ENCODE data around the gene CHRNA4. TPM values are rescaled to one million over a fixed set of nuclear protein-coding genes. Genes with fewer than 3 reads are reported as not detected.
"Not testable (repeated sequence)": the region's sequence is repeated elsewhere in the genome, so short reads cannot be mapped to it uniquely, and the experiment has no call there.

The CHRNA4 gene
- total RNA-seq, 1 donor from 2014 or later, result not detected

DNA sequence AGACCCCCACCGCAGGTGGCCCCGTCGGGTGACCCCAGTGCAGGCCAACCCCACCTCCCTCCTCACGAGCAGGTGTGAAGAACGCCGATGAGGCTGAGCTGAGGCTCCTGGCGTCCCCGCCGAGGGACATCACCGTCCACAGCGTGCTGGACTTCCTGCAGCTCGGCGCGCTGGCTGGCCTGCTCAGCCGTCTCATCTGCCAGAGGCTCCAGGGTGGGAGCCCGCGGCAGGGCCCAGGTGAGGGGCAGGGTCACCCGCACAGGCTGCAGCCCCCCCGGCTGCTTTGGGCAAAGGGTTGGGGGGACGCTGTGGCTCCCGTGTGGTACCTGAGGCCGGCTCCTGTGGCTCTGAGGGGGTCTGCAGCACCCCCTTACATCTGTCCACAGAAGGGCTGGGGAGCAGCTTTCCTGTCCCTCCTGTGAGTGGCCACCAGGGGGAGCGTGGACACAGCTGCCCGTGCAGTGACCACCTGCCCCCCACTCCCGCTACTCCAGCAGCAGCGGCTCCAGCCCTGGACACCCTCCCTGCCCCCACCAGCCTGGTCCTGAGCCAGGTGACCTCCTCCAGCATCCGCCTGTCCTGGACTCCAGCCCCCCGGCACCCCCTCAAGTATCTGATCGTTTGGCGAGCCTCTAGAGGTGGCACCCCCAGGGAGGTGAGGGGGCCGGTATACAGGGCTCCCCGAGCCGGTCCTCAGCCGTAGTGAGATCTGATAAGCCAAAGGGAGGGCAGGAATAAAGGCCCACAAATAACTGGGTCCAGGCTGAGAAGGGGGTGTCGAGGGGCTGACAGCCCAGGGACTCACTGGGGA, 51.7 kb downstream of the CHRNA4 start:
- DNase-seq (ENCODE audit: low spot score), result no peak

DNA sequence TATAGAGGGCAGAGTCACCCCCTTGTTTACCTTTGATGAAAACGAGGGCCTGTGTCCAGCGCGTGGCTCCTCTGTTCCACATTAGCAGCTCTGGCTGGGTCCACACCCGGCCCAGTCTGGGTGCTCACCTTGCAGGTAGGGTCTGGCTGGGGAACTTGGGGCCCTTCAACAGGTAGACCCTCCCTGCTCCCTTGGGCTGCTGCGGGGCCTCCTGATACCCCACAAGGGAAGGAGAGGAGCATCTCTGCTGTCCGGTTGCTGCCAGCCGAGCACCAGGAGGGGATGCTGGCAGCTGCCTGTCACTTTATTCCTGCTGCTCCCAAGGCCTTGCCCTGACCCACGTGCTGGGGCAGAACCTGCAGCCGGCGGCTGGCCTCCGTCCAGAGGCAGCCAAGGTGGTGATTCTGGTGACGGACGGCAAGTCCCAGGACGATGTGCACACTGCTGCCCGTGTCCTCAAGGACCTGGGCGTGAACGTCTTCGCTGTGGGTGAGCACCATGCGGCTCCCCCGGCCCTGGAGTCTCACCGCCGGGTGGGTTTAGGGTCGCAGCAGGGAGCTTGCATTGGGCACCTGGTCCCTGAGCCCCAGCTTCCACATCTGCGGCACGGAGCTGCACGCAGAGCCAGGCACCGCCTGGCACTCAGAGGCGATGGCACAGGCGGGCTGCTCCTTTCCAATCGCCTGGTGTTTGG, 52.8 kb downstream of the CHRNA4 start:
- DNase-seq (ENCODE audit: low spot score), result no peak

DNA sequence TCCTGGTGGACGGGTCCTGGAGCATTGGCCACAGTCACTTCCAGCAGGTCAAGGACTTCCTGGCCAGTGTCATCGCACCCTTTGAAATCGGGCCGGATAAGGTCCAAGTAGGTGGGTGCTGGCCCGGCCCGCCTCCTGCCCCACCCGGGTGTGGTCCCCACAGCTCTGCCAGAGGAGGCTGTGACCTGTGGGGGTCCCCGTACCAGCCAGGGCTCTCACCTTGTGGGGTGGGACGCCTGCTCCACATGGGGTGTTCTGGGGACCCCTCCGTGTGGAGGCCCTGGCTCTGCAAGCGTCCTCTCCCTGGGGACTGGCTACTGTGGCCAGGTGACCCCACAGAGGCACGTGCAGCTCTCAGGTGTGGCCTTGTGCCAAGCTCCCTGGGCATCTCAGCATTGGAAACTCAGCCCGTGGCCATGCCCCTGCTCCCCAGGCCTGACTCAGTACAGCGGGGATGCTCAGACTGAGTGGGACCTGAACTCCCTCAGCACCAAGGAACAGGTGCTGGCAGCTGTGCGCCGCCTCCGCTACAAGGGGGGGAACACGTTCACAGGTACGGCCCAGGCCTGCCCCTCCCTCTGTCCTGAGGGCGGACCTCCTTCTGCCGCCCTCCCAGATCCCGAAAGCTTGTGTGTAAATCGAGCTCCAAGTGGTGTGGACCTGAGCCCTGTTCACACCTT, 53.5 kb downstream of the CHRNA4 start:
- no peak for DNase-seq (ENCODE audit: low spot score)

DNA sequence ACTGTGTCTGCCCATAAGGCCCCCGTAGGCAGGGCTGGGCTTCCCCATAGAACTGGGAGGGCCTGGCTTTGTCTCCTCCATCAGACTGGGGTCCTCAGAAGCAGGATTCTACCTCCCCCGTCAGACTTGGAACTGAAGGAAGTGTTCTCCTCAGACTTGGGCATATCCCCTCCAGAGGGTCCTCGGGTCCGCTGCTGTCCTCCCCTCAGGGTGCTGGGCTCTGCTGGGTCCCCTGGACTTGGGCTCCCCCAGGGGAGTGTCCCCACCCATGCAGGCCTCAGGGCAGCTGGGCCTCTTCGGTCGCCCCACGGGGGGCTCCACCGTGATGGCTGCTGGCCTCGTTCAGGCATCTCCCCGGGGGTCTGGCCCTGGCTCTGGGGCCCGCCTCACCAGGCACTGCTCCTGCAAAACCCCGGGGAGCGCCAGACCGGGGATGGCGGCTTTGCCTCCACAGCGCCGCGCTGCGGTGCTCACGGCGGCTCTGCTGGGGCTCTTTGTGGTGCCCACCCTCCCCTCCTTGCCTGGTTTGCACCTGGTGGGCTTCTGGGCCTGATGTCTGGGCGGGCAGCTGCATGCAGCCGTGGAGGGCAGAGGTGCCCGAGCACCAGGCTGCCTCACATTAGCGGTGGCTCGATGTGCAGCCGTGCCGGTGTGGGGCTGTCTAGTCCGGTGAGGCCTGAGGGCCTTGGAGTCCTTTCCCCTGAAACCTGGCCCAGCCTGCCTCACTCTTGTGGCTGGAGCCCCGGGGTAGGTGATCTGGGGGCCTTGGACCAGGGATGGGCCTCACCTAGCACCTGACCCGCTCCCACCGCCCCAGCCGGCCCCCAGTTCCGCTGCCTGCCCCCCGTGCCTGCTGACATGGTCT, 54.2 kb downstream of the CHRNA4 start:
- DNase-seq (ENCODE audit: low spot score), result no peak

DNA sequence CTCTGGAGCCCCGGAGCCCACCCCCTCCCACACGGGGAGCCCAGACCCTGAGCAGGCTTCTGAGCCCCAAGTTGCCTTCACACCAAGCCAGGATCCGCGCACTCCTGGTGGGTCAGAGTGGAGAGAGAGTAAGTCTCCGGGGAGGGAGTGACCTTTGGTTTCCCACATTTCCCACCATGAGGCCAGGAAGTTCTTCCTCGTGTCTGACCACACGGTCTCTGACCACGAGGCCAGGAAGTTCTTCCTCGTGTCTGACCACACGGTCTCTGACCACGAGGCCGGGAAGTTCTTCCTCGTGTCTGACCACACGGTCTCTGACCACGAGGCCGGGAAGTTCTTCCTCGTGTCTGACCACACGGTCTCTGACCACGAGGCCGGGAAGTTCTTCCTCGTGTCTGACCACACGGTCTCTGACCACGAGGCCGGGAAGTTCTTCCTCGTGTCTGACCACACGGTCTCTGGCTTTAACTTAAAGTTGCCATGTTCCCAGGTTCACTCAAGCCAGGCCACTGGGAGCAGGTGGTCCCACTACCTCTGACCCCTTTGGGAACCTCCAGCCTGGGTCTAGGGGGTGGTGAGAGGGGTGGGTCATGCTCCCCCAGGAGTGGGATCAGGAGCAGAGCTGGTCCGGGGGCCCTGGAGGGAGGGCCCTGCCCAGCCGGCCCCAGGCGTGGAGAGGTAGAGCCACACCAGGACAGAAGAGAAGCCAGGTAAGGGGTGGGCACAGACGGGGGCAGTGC, 55.0 kb downstream of the CHRNA4 start:
- not testable (repeated sequence) for DNase-seq (ENCODE audit: low spot score)

DNA sequence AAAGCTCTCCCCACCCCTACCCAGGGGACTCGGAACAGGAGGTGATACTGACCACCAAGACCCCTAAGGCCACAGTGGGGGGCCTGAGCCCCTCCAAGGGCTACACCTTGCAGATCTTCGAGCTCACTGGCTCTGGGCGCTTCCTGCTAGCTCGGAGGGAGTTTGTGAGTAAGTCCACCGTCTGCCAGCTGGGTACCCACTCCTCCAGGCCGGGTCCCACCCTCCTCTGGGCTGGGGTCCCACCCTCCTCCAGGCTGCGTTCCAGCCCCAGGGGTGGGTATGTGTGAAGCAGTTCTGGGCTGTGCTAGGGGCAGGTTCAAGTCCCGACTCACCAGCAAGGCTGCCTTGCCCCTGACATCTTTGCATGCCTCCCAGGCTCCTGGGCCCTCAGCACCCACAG, 55.8 kb downstream of the CHRNA4 start:
- DNase-seq (ENCODE audit: low spot score), result no peak

DNA sequence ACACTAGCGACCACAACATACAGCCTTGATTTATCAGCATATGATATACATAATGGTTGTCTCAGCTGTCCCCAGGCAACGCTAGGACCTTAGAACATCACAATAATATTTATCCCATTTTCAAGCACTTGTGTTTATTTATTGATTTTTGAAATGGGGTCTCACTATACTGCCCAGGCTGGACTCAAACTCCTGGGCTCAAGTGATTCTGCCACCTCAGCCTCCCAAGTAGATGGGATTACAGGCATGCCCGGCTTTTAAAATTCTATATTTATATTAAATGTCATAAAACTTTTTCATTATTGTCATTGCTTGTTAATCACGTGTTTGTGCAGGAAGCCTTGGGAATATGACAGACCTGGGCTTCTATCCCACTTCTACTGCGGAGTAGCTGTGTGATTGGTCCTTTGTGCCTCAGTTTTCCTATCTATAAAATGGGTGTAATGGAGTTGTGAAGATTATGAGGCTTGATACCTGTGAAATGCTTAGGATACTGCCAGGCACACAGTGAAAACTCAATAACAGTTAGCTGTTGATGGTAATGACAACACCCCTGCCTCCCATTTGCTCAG, 58.0 kb downstream of the CHRNA4 start:
- DNase-seq (ENCODE audit: low spot score), result no peak

DNA sequence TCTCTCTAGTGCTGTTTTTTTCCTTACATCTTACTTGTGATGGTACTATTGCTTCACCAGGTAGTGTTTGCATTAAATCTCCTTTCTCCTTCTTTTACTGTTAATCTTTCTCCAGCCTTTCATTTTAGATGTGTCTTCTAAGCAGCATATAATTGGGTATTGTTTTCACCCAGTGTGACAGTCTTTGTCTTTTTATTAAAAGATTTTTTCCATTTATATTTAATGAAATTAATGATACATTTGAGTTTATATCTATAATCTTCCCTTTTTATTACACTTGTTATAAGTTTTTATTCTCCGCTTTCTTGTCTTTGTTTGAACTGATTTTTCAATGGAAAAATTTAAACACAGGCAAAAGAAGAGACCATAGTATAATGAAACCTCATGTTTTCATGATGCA, 59.5 kb downstream of the CHRNA4 start:
- no peak for DNase-seq (ENCODE audit: low spot score)

DNA sequence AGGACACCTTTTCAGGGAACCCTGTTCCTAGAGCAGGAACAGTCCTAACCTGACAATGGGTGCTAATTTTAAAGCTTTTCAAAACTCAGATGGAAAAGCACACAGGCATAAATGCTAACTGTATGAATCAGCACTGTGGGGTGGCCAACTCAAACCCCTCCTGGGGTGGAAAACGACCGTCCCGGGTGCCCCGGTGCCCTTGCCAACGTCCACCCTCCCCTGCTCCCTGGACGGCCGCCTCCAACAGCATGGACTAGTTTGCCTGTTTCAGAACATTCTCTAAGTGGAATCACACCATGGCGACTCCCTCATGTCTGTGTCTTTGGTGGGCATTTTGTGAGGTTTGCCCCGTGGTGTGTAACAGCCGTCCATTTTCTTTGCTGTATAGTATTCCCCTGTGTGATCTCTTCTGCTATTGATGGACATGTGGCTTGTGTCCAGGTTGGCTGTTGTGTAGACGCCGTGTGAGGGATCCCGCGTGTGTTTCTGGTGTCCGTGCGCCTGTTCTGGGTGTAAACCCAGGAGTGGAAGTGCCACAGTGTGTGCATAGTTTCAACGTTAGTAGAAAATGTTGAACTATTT, 62.3 kb downstream of the CHRNA4 start:
- DNase-seq (ENCODE audit: low spot score), result no peak

DNA sequence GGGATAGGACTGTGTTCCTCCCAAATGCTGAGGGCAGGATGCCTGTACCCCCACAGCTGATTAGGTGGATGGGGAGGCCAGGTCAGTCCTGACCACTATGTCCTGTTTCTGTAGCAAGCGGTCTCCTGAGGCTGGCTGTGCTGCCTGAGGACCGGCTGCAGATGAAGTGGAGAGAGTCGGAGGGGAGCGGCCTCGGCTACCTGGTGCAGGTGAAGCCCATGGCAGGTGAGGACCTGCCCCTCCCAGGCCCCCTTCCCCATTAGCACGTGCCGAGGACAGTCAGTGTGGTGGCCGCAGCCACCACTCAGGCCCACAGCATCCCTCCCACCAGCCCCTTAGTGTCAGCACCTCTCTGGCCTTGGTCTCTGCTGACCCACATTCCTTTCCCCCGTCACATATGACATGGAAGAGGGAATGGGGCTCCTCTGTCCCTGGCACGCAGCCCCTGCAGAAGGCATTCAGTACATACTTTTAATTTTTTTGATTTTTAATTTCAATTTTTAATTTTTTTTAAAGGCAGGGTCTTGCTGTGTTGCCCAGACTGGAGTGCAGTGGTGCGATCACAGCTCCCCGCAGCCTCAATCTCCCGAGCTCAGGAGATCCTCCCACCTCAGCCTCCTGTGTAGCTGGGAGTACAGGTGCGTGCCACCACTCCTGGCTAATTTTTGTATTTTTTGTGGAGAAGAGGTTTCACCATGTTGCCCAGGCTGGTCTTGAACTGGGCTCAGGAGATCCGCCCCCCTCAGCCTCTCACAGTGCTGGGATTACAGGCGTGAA, 63.2 kb downstream of the CHRNA4 start:
- DNase-seq (ENCODE audit: low spot score), result no peak

DNA sequence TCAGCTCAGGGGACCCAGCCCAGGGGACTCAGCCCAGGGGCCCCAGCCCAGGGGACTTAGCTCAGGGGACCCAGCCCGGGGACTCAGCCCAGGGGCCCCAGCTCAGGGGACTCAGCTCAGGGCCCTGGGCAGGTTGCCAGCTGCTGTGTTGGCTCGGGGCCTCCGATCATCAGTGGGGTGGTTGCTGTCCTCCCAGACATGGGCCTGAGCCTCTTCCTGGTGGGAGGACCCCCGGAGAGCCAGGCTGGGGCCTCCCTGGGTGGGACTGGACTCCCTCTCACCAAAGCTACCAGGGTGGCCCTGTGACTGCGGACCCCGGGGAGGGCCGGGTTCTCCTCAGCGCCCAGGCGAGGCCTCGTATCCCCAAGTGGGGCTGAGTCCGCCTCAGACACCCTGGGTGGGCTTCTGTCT, 63.8 kb downstream of the CHRNA4 start:
- no peak for DNase-seq (ENCODE audit: low spot score)

DNA sequence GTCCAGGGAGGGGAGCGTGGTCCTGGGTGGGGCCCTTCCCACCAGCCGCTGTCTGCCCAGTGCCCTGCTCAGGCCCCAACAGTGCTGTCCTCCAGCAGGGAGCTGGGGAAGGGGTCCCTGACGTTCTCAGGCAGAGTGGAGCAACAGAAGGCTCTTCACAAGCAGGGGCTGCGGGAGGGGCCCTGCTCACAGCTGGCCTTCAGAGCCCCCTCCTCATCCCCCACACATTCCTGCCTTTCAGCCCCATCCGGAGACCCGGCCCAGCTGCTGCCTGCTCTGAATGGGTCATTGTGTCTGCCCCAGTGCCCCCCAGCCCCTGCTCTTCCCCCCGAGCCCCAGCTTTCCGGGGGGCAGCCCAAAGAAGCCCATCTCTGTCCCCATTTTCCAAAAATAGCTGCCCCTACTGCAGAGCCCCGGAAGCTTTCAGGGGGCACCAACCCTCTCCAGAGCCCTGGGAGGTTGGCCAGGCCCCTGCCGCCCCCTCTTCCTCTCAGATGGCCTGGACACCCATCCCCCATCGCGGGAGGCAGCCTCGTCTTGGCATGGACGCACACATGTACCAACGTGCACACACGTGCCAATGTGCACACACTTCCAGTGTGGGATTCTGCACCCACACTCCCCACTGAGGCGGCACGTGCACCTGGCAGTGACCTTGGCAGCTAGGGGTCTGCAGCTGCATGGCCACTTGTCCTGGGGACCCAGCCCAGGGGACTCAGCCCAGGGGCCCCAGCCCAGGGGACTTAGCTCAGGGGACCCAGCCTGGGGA, 64.4 kb downstream of the CHRNA4 start:
- no peak for DNase-seq (ENCODE audit: low spot score)

DNA sequence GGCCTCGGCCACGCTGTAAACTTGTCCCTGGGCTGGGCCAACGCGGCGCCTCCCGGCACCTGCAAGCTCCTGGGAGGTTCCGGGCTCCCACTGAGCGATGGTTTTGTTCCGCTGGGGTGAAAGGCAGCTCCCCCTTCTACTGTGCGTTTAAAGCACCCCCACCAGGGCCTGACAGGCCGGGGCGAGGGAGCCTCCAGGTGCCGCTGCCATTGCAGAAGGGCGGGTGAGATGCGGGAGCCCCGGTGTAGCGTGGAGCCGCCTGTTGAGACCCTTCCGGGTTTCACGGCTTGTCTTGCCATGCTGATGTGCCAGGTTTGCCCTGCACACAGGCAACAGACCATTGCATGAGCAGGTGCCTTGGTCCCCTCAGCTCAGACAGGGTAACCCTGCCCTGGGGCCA, 65.3 kb downstream of the CHRNA4 start:
- no peak for DNase-seq (ENCODE audit: low spot score)

DNA sequence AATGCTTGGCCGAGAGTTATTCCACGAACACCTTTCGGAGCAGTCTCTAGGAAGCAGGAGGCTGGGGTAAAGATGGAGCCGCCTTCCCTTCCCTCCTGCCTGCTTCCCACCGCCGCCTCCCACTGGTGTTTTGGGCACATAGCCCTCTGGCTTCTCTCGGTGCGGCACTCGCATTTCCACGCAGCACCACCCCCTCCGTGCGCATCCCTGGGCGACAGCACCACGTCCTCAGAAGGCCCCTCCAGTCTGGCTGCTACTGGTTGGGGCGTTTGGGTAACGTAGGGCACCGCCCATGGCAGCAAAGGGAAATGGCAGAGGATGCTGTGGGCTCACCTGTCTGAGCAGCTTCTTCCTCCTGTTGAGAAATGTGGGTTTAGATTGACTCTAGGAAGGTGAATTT, 65.7 kb downstream of the CHRNA4 start:
- DNase-seq (ENCODE audit: low spot score), result no peak

DNA sequence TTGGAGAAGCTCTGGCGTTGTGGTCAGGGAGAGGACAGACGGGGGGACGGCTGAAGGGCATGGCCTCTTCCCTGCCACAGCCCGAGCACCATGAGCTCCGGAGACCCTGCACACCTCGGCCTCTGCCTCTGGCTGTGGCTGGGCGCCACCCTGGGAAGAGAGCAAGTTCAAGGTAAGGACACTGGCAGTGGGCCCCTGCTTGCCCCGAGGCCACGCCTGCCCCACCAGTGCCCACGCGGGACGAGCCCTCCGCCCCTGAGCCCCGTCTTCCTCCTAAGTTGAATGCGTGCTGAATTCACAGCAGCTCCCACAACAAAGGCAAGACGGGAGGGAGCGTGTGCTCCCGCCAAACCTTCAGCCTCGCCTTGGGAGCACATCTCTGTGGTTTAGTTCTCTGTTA, 66.1 kb downstream of the CHRNA4 start:
- no peak for DNase-seq (ENCODE audit: low spot score)

DNA sequence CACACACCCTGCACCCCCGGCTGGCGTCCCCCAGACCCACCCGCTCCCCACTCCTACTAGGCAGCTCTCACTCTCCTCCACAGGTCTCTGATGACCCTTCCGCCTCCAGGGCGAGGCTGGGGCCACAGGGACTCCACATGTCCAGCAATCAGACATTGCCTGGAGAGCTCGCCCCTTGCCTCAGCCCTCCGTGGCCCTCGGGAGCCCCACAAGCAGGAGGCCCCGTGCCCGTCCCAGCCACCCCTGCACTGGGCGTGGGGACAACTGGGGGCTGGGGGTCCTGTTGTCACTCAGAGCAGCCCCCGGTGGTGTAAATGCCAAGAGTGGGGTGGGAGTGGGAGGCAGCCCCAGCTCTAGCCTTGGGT, 66.6 kb downstream of the CHRNA4 start:
- no peak for DNase-seq (ENCODE audit: low spot score)

DNA sequence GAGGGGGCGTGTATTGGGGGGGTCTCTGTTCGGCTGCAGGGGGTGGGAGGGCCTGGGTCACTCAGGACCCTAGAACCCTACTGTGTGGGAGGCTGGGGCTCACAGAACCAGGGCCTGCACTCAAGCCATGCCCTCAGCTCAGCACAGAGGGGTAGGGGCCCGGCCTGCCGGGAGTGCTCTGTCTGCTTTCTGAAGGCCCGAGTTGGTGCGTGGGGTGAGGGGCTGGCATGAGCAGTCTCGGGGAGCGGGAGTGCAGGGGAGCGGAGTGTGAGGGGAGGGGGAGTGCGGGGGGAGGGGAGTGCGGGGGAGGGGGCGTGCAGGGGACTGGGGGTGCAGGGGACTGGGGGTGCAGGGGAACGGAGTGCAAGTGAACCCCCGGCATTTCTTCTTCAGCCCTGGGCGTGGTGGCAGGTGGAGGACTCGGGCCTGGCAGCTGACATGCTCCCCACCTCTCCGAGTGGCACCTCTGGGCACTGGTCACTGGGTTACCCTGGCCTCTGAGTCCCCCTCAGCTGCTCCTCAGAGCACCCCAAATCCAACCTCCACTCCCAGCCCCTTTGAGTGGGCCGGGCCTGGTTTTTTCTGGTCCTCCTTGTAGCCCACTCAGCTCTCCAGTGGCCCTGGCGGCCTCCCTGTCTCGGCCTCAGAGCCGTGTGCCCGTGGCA, 67.1 kb downstream of the CHRNA4 start:
- no peak for DNase-seq (ENCODE audit: low spot score)

DNA sequence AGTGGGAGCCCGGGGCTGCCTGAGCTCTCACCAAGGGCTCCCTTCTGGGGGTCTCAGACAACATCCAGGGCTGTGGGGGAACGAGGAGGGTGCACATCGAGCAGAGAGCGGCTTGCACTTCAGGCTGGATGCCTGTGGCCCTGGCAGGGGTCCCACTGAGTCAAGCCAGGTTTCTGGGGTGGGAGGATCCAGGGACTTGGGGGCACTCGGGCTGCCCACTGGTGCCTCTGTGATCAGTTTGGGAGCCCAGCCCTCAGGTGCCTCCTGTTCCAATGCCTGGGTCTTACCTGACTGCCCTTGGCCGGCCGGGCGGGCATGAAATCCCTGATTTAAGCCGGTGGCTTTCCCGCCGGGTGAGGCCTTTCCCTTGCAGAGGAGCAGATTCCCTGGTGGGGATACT, 67.7 kb downstream of the CHRNA4 start:
- no peak for DNase-seq (ENCODE audit: low spot score)
